Gastroesophageal sphincter (tissue), 4 donors: ENCODE measurements around the gene ZMAT3. TPM values are rescaled to one million over a fixed set of nuclear protein-coding genes. Genes with fewer than 3 reads are reported as not detected.

Experiments used
- ATAC-seq: fragments of 150-250 bp; one replicate; pipeline ENCODE4 v1.9.1; 2016; ENCODE audit warnings: mild to moderate bottlenecking, moderate library complexity
- H3K27ac ChIP-seq, 4 donors: fragments of 200-600 bp; sonication (generic) in 3 of 4; 1 replicate in 3 of 4; 2 replicates in 1 of 4; pipeline ENCODE4 v1.5.1; 2016 to 2019
- H3K27me3 ChIP-seq: fragments of 200-600 bp; sonication (generic); one replicate; pipeline ENCODE4 v1.5.1; 2019
- H3K36me3 ChIP-seq, 2 donors: fragments of 200-600 bp; sonication (generic); one replicate each; pipeline ENCODE4 v1.5.1; 2019; ENCODE audit warnings: control low read depth in 1 of 2
- H3K4me1 ChIP-seq, 3 donors: fragments of 200-600 bp; sonication (generic); 1 replicate in 2 of 3; 2 replicates in 1 of 3; pipeline ENCODE4 v1.5.1; 2016 to 2019; ENCODE audit warnings: control low read depth in 2 of 3
- H3K4me3 ChIP-seq, 2 donors: fragments of 200-600 bp; sonication (generic); one replicate each; pipeline ENCODE4 v1.5.1; 2019; ENCODE audit warnings: mild to moderate bottlenecking in 1 of 2, moderate library complexity in 1 of 2
- H3K9me3 ChIP-seq, 3 donors: fragments of 200-600 bp; sonication (generic); one replicate each; pipeline ENCODE4 v1.5.1; 2017 to 2019; ENCODE audit warnings: control low read depth in 2 of 3
- CTCF ChIP-seq, 4 experiments: fragments of 200-600 bp in 2 of 4; fragments of 450-650 bp in 2 of 4; sonication (generic) in 1 of 4; IDR thresholded peaks; one replicate each; pipeline ENCODE4 v1.5.1; 2017 to 2019; ENCODE audit warnings: antibody characterized with exemption in 4 of 4, mild to moderate bottlenecking in 2 of 4, moderate library complexity in 2 of 4
- EP300 ChIP-seq: sonication (generic); formaldehyde crosslinking; IDR thresholded peaks from one replicate; pipeline ENCODE4 v1.6.1; 2017; ENCODE audit warnings: antibody characterized with exemption, mild to moderate bottlenecking
- POLR2A ChIP-seq, 2 donors: fragments of 450-650 bp; IDR thresholded peaks; one replicate each; pipeline ENCODE4 v1.6.1; 2017; ENCODE audit warnings: antibody characterized with exemption in 2 of 2, mild to moderate bottlenecking in 2 of 2, moderate library complexity in 1 of 2
- POLR2AphosphoS5 ChIP-seq: sonication (generic); formaldehyde crosslinking; IDR thresholded peaks from one replicate; pipeline ENCODE4 v1.6.1; 2017; ENCODE audit warnings: antibody characterized with exemption
- WGBS, 2 donors: methylation state at CpG; one replicate each; pipeline ENCODE4 v1.1.5; 2018; ENCODE audit warnings: low coverage in 1 of 2; 5-methylcytosine and 5-hydroxymethylcytosine counted together
- small RNA-seq, 4 donors: library from RNA; depleted of rRNA; stranded (forward); fragments of <200 nt; gene quantifications; one replicate each; pipeline ENCODE3, GENCODE V24; 2016
- total RNA-seq, 4 donors: library from RNA; depleted of rRNA; stranded (reverse); fragments of >200 nt; gene quantifications; one replicate each; pipeline ENCODE4 v1.1.0, GENCODE V29; 2016

The ZMAT3 gene
- total RNA-seq, 4 donors from 2014 or later: 16.4 to 28.8 (median 19.2) TPM

- TF ChIP-seq POLR2AphosphoS5: no peak
- no peak for TF ChIP-seq EP300
- TF ChIP-seq POLR2A (IDR thresholded peaks at IDR 0.05): no peak
- no peak for TF ChIP-seq CTCF (IDR thresholded peaks at IDR 0.05)
- no peak overlapping the region for H3K4me3 ChIP-seq
- WGBS, 2 donors: 69 to 81% methylated on average over 2 of the region's 2 CpGs
- H3K4me1 ChIP-seq: no peaks in the 10 kb centered on the region
- ATAC-seq: no peak
- H3K27ac ChIP-seq: no peak overlapping the region
- H3K27me3 ChIP-seq: no peaks in the 10 kb centered on the region
- no peaks in the 10 kb centered on the region for H3K36me3 ChIP-seq
- no peaks in the 10 kb centered on the region for H3K9me3 ChIP-seq
Measured at GRCh38 chr3:178975320-178975719, 96.3 kb downstream of the ZMAT3 start.

- H3K36me3 ChIP-seq: no peaks in the 10 kb centered on the region
- peaks cover 0 to 10% (median 4%) of the 10 kb centered on the region in 3 donors for H3K4me1 ChIP-seq
- no peaks in the 10 kb centered on the region for H3K27me3 ChIP-seq
- H3K27ac ChIP-seq: no peak overlapping the region
- ATAC-seq: no peak
- no peak overlapping the region for H3K4me3 ChIP-seq
- TF ChIP-seq CTCF (IDR thresholded peaks at IDR 0.05) (no peak), POLR2A (IDR thresholded peaks at IDR 0.05) (no peak), EP300 (no peak), POLR2AphosphoS5 (no peak)
- H3K9me3 ChIP-seq: no peaks in the 10 kb centered on the region
- WGBS, 2 donors: 30 to 40% methylated on average over 1 of the region's 1 CpG
Measured at GRCh38 chr3:178971614-178972013, 100.0 kb downstream of the ZMAT3 start.

- no peak overlapping the region for H3K27ac ChIP-seq
- H3K4me3 ChIP-seq: no peak overlapping the region
- ATAC-seq: no peak
- H3K36me3 ChIP-seq: no peaks in the 10 kb centered on the region
- WGBS, 2 donors: 75 to 96% methylated on average over 4 of the region's 5 CpGs
- TF ChIP-seq EP300: no peak
- no peak for TF ChIP-seq POLR2A (IDR thresholded peaks at IDR 0.05)
- no peak for TF ChIP-seq POLR2AphosphoS5
- no peak for TF ChIP-seq CTCF (IDR thresholded peaks at IDR 0.05)
- H3K27me3 ChIP-seq: no peaks in the 10 kb centered on the region
- H3K4me1 ChIP-seq: peaks cover 0 to 21% (median 4%) of the 10 kb centered on the region in 3 donors
- no peaks in the 10 kb centered on the region for H3K9me3 ChIP-seq
Measured at GRCh38 chr3:178969004-178969700, 102.5 kb downstream of the ZMAT3 start.

Small RNA genes within 50 kb of the gene (small RNA-seq; reads per million reads assigned to genes)
- 0 reads per million in 4 donors for gene RF00019

Other genes with a start within 250 kb of the ZMAT3 start
- 10 to 100 TPM; 35.7 to 47.7 (median 39.6) TPM for gene PIK3CA, start 76.5 kb upstream of the ZMAT3 start, total RNA-seq
- 1 to 10 TPM; 1.0 to 6.2 (median 4.1) TPM for gene KCNMB3, start 179.3 kb upstream of the ZMAT3 start, total RNA-seq